GM12891 (cell line): ENCODE measurements around the gene ATP5MC2.

ENCODE experiments used
- POLR2A ChIP-seq: IDR thresholded peaks from 2 replicates; pipeline ENCODE4 v1.6.1; 2011; ENCODE audit warnings: low read depth, low read length, control low read depth
- POLR2AphosphoS5 ChIP-seq: IDR thresholded peaks from 2 replicates; pipeline ENCODE4 v1.6.1; 2011; ENCODE audit warnings: low read depth, low read length, control low read depth
- TAF1 ChIP-seq: IDR thresholded peaks from 2 replicates; pipeline ENCODE4 v1.6.1; 2011; ENCODE audit warnings: low read depth, low read length, control low read depth

DNA sequence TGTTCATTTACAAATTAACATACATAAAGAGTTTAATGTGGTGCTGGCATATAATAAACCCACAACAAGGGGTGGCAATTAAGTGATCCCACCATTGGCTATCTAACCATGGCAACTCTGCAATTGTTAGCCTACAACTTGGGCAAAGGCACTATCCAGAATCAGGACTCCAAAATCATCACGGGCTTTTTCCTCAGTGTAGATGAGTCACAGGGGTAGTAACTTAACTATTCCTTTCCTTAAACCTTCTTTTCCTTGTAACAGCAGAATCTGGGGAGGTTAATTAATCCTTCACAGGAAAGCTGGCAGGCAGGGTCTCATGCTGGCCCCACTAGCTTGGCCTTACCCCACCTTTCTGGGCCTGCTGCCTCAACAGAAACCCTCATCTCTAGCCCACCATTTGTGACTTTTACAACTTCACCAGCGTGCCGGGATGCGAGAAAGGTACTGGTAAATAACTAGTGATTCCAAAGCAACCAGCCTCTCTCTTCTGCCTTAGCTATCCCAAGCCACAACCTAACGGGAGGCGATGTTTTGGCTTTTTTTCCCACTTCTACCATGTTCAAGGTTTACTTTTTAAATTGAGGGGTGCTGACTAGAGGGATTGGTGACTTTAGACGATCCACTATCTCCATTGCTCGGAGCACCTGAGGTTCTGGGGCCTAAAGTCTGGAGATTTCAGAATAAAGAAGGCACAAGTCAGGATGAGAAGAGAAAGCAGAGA is 744 bp downstream of the ATP5MC2 start:
- TF ChIP-seq POLR2AphosphoS5 (no peak), TAF1 (no peak), POLR2A (no peak)
